Hepatic stellate cell (primary cell): ENCODE data around the gene RNF114.
A peak's percentile ranks its signal among the peaks of the same experiment; 100 is the strongest.
"Not testable (repeated sequence)": the region's sequence is repeated elsewhere in the genome, so short reads cannot be mapped to it uniquely, and the experiment has no call there.

ENCODE experiments used
- DNase-seq: peaks from one replicate; pipeline ENCODE4 v3.0.0; 2011; ENCODE audit warnings: low spot score

RNF114 gene

DNA sequence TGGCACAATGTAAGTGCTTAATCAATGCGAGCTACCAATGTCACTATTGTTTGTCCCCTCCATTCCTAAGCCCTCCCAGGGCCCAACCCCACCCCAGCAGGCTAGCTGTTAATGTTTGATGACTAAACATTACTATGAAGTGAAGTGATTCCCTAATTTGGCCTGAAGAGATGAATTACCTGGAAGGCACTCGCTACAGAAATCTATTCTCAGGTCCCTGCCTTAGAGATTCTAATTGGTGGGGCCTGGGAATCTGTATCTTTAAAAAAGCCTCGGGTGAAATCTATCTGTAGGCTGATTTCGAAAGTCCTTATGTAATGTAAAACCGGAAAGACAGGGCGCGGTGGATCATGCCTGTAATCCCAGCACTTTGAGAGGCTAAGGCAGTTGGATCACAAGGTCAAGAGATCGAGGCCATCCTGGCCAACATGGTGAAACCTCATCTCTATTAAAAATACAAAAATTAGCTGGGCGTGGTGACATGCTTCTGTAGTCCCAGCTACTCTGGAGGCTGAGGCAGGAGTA lies 29.6 kb downstream of the RNF114 start:
- DNase-seq, result no peak

DNA sequence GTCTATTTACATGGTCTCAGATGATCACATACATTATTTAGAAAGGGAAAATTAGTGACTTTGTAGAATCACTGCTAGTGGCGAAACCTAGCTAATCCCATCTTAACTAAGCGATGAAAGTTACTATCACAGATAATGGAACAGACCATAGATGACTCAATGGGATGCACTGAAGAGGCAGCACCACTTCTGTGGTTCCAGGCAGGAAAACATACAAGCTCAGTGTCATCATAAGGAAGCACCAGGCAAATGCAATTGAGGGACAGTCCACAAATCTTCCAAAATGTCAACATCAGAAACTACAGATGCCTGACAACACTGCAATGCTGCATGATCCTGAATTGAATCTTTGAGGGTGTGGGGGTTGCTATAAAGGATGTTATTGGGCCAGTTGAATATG lies 30.7 kb downstream of the RNF114 start:
- no peak for DNase-seq

DNA sequence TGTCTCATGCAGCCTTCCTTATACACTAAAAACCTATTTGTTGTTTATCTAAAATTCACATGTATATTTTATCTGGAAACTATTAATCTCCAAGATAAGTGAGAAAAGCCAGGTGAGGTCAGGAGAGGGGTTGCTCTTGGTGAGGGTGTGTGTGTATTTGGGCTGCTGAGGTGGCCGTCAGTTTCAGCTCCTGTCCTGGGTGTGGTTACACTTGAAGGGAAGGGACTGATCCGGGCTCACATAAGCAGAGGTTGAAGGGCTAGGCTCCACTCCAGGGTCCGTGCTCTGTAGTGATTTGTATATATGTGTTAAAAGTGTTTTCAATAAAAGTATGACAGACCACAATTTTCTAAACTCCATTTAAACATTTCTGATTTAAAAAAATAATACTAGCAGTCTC lies 33.0 kb downstream of the RNF114 start:
- no peak for DNase-seq

DNA sequence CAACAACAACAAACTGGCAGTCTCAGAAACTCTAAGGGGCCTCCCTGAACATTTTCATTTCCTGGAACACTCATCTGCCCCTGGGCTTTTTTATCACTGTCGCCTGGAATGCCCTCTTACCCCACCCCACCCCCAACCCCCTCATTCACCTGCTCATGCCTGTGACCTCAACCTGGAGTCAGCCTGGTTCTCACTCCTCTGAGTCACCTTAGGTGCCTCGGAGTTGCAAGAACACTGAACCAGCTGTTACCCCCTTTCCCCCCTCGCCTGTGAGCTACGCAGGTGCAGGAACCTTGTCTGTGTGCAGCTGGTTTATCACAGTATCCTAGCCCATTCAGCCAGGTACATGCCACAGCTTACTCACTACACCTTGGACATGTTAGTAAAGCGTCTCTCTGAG lies 33.7 kb downstream of the RNF114 start:
- DNase-seq, result no peak

DNA sequence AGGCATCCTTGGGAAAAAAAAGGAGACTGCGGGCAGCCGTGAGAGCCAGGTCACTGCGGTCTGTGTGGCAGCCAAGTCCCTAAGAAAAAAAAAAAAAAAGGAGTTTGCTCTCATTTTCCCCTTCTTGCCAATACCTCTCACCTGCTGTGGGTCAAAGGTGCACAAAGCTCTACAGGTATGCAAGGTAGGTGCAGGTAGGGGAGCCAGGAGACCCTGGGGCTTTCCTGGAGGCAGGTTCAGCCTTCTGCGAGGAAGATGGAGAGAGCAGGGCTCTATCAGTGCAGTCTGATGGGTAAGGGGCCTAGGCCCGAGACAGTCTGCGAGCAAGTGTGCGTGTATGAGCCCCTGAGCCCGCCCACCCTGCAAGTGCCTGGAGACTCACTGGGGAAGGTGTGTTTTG lies 34.3 kb downstream of the RNF114 start:
- DNase-seq, result no peak

DNA sequence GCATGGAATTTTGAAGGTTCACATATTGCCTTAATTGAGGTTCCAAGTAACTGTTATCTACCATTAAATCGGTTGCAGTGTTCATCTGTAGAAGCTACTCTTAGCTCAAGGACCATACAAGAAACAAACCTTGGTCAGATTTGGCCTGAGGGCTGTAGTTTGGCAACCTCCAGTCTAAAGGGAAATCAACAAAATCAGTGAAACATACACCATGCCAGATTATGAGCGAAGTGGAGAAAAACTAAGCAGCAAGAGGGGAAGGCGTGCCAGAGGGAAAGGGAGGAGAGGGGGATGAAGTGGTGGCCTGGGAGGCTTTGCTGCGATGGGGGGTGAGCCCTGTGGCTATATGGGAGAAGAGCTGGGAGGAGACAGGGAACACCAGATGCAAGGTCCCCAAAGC lies 37.8 kb downstream of the RNF114 start:
- DNase-seq, result no peak

DNA sequence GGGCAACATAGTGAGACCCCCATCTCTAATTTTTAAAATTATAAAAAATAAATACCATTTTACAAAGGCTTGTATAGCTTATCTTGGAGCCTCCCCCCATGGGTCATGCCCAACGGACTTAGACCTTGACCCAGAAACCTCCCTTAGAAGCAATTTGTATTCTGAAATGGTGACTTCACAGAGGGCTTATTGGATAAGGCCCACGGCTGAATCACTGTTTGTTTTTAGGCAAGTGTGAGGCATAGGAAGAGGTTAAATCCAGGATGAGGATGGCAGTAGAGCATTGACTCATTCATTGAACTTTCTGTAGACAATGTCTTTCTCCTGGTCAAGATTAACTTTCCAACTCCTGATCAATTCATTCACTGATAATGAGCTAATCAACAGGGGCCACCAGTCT lies 40.3 kb downstream of the RNF114 start:
- DNase-seq, result no peak

DNA sequence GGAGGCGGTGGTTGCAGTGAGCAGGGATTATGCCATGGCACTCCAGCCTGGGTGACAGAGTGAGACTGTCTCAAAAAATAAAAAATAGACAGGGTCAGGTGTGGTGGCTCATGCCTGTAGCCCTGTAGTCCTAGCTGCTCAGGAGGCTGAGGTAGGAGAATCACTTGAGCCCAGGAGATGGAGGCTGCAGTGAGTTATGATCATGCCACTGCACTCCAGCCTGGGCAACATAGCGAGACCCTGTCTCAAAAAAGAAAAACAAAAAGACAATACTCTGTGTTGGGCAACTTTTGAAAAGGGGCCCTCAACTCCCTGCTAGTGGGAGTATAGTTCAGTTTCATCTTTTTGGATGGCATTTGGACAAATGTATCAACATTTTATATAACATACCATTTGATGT lies 41.5 kb downstream of the RNF114 start:
- DNase-seq, result not testable (repeated sequence)

DNA sequence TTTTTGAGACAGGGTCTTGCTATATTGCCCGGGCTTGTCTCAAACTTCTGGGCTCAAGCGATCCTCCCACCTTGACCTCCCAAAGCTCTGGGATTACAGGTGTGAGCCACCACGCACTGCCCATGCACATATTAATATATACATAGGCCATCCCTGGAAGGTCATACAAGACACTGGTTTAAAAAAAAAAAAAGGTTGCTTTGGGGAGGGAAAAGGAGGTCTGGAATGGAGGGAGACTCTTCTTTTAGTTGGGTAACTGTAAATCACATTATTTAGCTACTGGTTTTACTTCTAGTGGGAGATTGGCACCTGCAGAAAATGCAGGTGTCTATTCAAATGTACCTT lies 42.5 kb downstream of the RNF114 start:
- no peak for DNase-seq

DNA sequence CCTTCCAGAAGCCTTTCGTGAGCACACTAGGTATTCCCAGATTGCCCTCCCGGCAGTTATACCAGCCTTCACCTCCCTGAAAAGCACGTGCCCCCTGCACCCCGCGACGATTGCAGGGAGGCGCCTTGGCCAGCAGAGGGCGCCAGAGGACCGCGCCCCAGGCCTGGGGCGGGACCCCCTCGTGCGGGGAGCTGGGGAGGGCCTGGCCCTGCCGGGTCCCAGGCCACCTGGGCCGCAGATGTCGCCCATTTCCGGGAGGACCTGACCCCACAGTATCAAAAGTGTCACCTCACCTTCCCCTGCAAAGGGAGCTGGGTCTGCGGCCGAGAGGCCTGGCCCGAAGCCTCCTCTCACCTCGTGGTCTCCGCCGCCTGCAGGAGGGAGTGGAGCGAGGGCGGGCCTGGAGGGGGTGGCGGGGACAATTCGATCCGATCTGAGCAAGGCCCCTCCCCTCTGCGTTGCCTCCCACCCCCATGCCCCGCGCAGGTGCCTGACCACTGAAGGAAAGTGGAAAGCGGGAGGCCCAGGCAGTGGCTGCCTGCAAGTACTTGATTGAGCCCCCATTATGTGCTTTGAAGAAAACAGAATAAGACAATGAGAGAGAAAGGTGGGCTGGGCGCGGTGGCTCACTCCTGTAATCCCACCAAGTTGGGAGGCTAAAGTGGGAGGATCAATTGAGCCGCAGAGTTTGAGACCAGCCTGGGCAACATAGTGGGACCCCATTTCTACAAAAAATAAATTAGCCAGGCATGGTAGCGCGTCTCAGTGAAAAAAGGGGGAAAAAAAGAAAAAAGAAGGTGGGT lies 43.0 kb downstream of the RNF114 start:
- DNase-seq, result peak; percentile 69

DNA sequence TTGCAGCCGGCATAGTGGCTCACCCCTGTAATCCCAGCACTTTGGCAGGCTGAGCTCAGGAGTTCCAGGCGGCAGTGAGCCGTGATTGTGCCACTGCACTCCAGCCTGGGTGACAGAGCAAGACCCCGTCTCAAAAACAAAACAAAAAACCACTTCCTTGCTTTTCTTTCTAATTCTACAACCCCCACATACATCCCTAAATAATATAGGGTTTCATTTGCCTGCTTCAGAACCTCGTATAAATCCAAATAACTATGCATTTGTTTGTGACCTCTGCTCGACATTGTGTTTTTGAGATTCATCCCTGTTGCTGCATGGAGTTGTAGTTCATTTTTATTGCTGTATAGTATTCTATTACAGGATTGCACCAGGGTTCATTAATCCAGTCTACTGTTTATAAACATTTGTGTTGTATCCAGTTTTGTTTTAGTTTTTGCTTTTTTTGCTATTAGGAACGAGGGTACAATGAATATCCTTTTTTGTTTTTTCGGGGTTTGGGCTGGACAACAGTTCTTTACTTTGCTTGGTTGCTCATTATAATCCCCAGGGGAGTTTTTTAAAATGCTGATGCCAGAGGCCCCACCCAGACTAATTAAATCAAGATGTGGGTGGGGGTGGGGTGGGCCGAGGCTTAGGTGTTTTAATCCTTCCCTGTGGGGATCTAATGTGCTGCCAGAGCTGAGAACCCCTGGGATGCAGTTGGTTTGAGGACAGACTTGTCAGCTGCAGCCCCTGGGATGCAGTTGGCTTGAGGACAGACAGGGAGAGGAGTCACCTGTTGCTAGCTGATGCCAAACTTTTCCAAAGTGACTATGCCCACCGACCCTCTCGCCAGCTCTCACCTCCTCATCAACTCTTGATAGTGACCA lies 44.2 kb downstream of the RNF114 start:
- DNase-seq, result no peak

DNA sequence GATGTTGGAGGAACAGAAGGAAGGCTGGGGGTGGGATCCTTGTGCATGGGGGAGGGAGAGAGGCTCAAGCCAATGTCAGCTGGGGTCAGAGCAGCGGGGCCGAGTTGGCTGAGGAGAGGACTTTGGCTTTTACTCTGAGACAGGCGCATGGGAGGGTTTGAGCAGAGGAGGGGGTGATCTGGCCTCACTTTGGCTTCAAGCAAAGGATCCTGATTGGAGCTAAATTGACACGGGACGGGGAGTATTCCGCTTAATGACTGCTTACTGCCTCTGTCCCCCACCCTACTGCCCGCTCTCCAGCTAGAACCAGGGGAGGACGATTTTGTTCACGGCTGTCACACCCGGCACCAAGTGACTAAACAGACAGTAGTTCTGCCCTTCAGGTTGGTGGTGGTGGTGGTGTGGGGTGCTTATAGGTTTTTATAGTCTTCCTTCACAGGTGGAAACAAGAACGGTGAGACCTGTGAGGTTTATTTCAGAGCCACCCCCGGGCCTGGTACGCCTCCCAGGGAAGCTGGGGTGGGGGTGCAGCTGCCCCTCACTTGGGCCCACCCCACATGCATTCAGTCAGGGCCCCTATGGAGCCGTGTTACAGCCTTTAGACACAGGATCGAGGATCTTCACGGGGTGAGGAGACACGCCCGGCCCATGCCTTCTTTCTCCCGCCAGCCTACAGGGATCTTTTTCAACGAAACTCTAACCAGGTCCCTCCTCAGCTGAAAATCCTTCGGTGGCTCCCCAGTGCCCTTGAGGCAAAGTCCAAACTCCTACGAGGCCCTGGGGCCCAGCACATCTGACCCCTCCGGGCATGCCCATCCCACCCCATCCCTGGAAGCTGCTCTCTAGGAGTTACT lies 45.2 kb downstream of the RNF114 start:
- no peak for DNase-seq

DNA sequence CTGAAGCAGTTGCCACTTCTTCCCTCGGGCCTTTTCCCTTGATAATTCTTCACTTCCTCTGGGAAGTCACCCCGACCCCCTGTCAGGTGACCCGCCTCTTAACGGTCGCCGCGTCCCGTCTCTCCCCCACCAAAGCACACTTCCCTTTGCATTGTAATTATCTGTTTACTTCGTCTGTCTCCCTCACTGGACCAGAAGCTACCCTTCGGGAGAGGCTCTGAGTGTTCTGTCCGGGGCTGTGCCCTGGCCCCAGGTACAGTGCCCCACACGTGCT lies 45.8 kb downstream of the RNF114 start:
- no peak for DNase-seq

DNA sequence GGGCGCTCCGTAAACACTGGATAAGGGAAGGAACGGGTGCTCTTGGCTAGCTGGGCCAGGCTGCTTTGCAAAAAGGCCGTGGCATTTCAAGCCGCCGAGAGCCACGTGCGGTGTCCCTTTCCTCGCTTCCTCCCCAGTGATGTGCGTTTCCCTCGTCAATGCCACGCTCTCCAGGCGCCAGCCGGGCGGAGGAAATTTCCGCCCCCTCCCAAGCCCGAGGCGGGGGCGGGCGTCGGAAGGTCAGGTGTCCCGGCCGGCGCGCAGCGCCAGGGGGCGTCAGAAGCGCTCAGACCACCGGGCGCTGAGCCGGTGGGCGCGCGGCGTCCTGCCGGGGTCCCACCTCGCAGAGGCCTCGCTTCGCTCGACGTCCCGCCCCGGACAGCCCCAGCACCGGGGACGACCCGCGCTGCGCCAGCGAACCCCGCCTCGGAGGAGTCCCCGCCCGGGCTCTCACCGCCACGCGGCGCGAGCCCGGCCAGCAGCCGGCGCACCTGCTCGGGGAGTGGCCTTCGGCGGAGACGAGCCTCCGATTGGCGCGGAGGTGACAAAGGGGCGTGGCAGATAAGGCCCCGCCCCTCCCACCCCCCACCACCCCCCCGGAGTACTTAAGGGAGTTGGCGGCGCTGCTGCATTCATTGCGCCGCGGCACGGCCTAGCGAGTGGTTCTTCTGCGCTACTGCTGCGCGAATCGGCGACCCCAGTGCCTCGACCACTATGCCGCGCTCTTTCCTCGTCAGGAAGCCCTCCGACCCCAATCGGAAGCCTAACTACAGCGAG lies 46.3 kb downstream of the RNF114 start, which contains the start of gene SNAI1:
Gene SNAI1 (plus strand): TSS at position 635 of the 777 bp plus-strand sequence. CDS start 80 bp downstream, at position 715.
- peak; percentile 97 for DNase-seq

DNA sequence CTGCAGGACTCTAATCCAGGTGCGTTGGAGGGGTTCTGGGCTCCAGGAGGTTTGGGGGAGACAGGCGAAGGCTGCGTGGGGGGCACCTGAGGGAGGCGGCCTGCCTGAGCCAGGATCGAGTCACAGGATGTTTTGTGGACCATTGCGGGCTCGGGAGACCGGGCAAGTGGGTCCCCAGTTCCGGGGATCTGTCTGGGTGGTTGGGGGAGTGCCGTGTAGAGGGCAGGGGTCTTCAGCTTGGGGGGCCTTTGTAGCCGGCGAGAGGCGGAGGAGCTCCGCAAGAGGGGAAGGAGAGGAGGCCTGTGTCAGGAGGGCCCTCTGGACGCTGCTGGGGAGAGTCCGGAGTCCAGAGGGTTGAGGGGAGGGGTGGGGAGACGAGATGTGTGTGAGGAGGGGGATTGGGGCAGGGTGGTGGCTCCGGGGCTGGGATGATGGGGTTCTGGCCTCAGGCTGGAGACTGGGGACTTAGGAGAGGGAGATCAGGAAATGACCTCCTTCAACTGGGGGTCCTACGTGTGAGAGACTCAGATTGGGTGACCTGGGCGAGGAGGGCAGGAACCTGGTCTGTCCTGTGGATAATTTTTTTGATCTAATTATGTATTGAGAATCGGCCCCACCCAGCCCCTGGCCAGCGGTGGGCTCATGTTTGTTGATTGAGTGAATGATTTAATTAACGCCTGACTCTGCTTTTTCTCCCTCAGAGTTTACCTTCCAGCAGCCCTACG lies 47.1 kb downstream of the RNF114 start:
- DNase-seq, result no peak

DNA sequence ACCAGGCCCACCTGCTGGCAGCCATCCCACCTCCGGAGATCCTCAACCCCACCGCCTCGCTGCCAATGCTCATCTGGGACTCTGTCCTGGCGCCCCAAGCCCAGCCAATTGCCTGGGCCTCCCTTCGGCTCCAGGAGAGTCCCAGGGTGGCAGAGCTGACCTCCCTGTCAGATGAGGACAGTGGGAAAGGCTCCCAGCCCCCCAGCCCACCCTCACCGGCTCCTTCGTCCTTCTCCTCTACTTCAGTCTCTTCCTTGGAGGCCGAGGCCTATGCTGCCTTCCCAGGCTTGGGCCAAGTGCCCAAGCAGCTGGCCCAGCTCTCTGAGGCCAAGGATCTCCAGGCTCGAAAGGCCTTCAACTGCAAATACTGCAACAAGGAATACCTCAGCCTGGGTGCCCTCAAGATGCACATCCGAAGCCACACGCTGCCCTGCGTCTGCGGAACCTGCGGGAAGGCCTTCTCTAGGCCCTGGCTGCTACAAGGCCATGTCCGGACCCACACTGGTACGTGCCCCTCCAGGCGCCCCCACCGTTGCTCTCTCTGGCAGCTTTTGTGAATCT lies 47.7 kb downstream of the RNF114 start:
- no peak for DNase-seq

DNA sequence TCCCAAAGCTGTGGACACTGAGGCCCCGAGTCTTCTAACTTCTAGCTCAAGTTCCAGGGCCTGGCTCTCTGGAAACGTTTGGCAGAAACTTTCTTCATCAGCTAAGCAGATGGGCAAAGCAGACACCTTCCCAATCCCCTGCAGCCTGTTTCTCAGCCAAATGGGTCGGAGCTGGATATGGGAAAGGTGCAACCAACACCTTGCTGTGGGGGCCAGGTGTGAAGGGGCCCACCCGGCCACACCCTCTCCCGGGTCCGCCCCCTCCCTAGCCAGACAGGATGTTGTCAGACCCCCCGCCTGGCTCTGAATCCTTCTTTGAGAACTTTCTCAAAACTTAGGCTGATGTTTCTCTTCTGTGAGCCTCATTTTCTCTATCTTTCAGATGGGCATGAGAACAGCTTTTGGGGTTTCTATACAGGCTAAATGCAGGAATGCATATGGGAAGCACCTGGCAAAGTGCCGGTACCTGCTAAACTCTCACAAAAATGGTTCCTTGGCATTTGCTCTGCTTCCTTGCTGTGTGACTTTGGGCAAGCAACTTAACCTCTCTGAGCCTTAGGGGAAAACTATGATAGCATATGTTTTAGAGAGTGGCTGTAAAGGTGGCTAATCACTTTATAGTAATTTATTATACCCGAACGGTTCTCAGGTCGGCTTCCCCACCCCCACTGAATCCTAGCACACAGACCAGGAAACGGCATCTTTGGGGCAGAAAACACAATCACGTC lies 48.4 kb downstream of the RNF114 start:
- DNase-seq, result no peak

DNA sequence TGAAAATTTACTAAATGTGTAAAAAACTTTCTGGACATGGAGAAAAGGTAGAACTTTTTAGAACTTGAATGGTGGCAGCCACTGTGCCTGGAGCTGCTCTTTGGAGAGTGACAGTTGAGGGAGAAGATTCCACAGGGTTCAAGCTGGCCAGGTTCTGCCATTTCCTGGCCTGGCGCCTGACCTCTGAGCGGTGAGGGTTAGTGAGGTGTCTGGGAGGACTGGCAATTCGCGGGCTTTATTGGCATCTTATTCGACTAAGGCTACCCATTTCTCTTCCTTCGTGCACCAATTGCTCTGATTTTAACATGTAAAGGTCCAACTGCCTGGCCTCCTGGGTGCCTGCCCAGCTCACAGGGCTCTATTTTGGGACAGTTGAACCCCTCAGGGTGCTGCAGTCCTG lies 49.0 kb downstream of the RNF114 start:
- DNase-seq, result no peak

DNA sequence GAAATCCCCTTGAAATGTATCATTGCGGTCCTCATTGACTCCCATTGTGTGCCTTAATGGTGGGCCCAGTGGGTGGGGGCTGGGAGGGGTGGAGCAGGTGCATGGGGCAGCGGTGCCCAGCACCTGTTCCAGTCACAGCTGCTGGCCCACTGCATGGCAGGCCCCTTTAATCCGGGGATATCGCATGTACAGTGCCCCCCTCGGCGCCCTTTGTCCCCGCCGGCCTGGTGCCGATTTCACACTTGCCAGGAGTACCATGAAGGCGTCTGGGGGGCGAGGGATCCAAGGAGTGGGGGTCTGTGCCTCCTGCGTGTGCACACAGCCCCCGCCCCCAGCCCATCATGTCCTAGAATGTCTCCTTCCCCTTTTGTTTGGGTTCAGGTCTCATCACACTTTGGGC lies 49.4 kb downstream of the RNF114 start:
- no peak for DNase-seq

DNA sequence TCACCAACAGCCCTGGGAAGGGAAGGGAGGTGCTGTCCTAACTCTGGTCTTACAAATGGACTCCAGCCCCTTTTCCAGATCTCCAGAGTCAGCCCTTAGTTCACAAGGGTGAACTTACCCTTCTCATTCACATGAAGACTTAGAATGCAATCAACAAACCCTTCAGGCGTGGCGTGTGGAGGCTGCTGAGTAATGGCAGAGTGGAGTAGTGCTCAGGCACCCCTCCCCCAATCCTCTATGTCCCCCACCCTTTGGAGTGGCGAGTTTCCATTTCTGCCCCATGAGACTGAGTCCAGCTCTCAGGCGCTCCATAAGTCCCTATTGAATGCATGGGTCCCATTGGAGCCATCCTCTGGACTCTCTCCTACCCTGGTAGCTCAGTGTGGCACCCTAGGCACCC lies 49.9 kb downstream of the RNF114 start:
- no peak for DNase-seq
